Measurements from ENCODE around the gene PPFIA1. TPM values are rescaled to one million over a fixed set of nuclear protein-coding genes. Genes with fewer than 3 reads are reported as not detected.

PPFIA1 gene
- total and polyA plus RNA-seq, 2 of the 13 experiments (the other 11 are each of a cell fraction or from before 2014, with no cell fraction given) = 29.9 to 45.2 TPM

DNA sequence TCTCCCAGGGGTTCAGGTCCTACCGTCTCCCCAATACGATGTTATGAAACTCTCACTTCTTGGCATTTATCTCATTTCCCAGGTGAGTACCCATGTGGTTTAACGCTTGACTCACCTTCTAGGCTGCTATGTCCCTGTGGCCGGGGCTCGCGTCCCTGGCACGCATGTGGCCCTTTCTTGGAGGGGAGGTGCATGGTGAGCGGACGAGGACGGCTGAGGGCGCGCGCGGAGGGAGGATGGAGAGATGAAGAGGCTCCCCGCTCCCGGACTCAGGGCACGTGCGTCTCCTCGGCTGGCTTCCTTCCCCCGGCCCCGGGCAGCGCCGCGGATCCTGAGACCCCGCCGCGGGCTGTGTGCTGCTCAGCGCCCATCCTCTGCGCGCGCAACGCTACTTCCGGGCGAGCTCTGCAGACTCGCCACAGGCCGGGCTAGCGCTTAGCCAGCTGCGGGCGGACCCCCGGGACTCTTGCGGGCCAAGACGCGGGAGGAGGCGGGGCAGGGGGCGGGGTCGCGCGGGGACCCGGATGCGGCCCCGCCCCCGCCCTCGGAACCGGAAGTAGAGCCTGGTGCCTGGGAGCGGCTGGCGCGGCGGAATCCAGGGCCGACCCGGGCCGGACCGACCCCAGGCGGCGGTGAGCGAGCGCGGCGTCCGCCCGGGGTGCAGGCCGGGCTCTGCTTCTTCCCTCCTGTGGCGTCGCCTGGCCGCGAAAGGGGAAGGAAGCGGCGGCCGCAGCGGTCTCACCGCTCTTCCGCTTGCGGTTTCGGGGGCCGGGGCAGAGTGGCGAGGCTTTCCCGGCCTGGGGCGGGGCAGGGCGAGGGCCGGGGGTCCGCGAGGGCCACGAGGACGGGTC lies 127.7 kb downstream of the PPFIA1 start, which contains the start of gene CTTN (continued):
- TF ChIP-seq, protein P1, sequence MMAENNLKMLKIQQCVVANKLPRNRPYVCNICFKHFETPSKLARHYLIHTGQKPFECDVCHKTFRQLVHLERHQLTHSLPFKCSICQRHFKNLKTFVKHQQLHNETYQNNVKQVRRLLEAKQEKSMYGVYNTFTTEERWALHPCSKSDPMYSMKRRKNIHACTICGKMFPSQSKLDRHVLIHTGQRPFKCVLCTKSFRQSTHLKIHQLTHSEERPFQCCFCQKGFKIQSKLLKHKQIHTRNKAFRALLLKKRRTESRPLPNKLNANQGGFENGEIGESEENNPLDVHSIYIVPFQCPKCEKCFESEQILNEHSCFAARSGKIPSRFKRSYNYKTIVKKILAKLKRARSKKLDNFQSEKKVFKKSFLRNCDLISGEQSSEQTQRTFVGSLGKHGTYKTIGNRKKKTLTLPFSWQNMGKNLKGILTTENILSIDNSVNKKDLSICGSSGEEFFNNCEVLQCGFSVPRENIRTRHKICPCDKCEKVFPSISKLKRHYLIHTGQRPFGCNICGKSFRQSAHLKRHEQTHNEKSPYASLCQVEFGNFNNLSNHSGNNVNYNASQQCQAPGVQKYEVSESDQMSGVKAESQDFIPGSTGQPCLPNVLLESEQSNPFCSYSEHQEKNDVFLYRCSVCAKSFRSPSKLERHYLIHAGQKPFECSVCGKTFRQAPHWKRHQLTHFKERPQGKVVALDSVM (CRISPR knock-in tag; IDR thresholded peaks at IDR 0.05) = peak; percentile 36
- TF ChIP-seq RNF2 (conservative IDR thresholded peaks at IDR 0.05; ENCODE audit: low read depth) (no peak), SOX13 (IDR thresholded peaks at IDR 0.05) (no peak), SOX13 (CRISPR knock-in tag; conservative IDR thresholded peaks at IDR 0.05 in 1 of 2, IDR thresholded peaks at IDR 0.05 in 1 of 2) (no peak), ZNF256 (CRISPR knock-in tag; conservative IDR thresholded peaks at IDR 0.05) (no peak; the same call in 1 of the 2 replicates), KDM2A (CRISPR knock-in tag; IDR thresholded peaks at IDR 0.05; ENCODE audit: borderline replicate concordance, low read depth) (peak; percentile 30), ZNF331 (CRISPR knock-in tag; IDR thresholded peaks at IDR 0.05) (peak; percentile 20; the same call in 1 of the 2 replicates), HHEX (CRISPR knock-in tag; IDR thresholded peaks at IDR 0.05) (no peak), AGO1 (IDR thresholded peaks at IDR 0.05; ENCODE audit: low read depth, low read length, poor library complexity, severe bottlenecking) (peak; percentile 52), TARDBP (CRISPR knock-in tag; IDR thresholded peaks at IDR 0.05) (no peak; the same call in 1 of the 2 replicates), PITX1 (CRISPR knock-in tag; IDR thresholded peaks at IDR 0.05) (peak; percentile 23), TOE1 (CRISPR knock-in tag; IDR thresholded peaks at IDR 0.05) (no peak), YEATS4 (CRISPR knock-in tag; IDR thresholded peaks at IDR 0.05; ENCODE audit: borderline replicate concordance) (peak; percentile 90)
- TF ChIP-seq, protein P2, sequence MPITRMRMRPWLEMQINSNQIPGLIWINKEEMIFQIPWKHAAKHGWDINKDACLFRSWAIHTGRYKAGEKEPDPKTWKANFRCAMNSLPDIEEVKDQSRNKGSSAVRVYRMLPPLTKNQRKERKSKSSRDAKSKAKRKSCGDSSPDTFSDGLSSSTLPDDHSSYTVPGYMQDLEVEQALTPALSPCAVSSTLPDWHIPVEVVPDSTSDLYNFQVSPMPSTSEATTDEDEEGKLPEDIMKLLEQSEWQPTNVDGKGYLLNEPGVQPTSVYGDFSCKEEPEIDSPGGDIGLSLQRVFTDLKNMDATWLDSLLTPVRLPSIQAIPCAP (CRISPR knock-in tag; IDR thresholded peaks at IDR 0.05; ENCODE audit: low read depth) = peak; percentile 70; the same call in 1 of the 2 replicates
- TF ChIP-seq, protein P3, sequence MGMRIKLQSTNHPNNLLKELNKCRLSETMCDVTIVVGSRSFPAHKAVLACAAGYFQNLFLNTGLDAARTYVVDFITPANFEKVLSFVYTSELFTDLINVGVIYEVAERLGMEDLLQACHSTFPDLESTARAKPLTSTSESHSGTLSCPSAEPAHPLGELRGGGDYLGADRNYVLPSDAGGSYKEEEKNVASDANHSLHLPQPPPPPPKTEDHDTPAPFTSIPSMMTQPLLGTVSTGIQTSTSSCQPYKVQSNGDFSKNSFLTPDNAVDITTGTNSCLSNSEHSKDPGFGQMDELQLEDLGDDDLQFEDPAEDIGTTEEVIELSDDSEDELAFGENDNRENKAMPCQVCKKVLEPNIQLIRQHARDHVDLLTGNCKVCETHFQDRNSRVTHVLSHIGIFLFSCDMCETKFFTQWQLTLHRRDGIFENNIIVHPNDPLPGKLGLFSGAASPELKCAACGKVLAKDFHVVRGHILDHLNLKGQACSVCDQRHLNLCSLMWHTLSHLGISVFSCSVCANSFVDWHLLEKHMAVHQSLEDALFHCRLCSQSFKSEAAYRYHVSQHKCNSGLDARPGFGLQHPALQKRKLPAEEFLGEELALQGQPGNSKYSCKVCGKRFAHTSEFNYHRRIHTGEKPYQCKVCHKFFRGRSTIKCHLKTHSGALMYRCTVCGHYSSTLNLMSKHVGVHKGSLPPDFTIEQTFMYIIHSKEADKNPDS (CRISPR knock-in tag; IDR thresholded peaks at IDR 0.05) = peak; percentile 53; the same call in 1 of the 2 replicates
- TF ChIP-seq, protein P4, sequence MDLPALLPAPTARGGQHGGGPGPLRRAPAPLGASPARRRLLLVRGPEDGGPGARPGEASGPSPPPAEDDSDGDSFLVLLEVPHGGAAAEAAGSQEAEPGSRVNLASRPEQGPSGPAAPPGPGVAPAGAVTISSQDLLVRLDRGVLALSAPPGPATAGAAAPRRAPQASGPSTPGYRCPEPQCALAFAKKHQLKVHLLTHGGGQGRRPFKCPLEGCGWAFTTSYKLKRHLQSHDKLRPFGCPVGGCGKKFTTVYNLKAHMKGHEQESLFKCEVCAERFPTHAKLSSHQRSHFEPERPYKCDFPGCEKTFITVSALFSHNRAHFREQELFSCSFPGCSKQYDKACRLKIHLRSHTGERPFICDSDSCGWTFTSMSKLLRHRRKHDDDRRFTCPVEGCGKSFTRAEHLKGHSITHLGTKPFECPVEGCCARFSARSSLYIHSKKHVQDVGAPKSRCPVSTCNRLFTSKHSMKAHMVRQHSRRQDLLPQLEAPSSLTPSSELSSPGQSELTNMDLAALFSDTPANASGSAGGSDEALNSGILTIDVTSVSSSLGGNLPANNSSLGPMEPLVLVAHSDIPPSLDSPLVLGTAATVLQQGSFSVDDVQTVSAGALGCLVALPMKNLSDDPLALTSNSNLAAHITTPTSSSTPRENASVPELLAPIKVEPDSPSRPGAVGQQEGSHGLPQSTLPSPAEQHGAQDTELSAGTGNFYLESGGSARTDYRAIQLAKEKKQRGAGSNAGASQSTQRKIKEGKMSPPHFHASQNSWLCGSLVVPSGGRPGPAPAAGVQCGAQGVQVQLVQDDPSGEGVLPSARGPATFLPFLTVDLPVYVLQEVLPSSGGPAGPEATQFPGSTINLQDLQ (CRISPR knock-in tag; IDR thresholded peaks at IDR 0.05) = peak; percentile 75; the same call in 1 of the 2 replicates
- TF ChIP-seq, protein P5, sequence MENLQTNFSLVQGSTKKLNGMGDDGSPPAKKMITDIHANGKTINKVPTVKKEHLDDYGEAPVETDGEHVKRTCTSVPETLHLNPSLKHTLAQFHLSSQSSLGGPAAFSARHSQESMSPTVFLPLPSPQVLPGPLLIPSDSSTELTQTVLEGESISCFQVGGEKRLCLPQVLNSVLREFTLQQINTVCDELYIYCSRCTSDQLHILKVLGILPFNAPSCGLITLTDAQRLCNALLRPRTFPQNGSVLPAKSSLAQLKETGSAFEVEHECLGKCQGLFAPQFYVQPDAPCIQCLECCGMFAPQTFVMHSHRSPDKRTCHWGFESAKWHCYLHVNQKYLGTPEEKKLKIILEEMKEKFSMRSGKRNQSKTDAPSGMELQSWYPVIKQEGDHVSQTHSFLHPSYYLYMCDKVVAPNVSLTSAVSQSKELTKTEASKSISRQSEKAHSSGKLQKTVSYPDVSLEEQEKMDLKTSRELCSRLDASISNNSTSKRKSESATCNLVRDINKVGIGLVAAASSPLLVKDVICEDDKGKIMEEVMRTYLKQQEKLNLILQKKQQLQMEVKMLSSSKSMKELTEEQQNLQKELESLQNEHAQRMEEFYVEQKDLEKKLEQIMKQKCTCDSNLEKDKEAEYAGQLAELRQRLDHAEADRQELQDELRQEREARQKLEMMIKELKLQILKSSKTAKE (CRISPR knock-in tag; IDR thresholded peaks at IDR 0.05; ENCODE audit: borderline replicate concordance) = peak; percentile 22; the same call in 1 of the 2 replicates

All from HepG2 (cell line).